Erythroblast (primary cell): ENCODE measurements around the gene PGA5.
"Not testable (repeated sequence)": the region's sequence is repeated elsewhere in the genome, so short reads cannot be mapped to it uniquely, and the experiment has no call there.

Source experiments
- DNase-seq, 2 experiments: peaks; one replicate each; lab custom pipeline; 2025; lab: John Stamatoyannopoulos, UW
- GATA1 ChIP-seq: IDR thresholded peaks from 2 replicates; pipeline ENCODE4 v1.6.1; 2011; ENCODE audit warnings: low read depth, mild to moderate bottlenecking, control low read depth, low read length, moderate library complexity
- POLR2A ChIP-seq: IDR thresholded peaks from 2 replicates; pipeline ENCODE4 v1.6.1; 2011; ENCODE audit warnings: mild to moderate bottlenecking, low read length

The PGA5 gene

GRCh38 chr11:61222692-61223091 is 18.3 kb upstream of the PGA5 start:
- DNase-seq = not testable (repeated sequence)

DNA sequence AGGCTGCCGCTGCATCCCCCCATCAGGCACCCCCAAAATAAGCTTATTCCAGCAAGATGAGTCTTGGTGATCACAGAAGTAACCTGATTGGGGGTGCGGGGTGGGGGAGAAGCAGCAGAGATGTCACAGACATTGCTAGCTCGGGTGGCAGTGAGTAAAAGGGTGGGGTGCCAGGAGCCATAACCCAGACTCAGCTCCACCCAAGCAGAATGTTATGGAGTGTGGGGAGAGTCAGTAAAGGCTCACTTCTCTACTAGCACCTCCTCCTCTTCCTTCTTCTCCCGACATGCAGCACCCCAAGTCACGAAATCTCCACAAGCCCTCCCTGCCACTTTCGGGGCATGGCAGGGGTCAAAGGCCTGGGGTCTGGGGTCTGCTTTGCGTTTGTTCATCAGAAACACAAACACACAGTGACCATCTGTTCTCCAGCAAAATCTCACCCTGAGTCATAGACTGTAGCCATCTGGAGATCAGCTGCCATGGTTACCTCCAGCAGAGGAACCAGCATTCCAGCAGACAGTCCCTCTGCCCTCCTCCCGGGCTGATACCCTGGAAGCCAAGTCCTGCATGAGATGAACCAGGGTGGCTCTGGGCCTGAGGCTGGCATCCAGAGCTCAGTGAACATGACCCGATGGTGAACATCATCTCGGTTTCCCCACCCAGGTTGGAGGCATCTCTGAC is 14.4 kb upstream of the PGA5 start:
- not testable (repeated sequence) for DNase-seq

DNA sequence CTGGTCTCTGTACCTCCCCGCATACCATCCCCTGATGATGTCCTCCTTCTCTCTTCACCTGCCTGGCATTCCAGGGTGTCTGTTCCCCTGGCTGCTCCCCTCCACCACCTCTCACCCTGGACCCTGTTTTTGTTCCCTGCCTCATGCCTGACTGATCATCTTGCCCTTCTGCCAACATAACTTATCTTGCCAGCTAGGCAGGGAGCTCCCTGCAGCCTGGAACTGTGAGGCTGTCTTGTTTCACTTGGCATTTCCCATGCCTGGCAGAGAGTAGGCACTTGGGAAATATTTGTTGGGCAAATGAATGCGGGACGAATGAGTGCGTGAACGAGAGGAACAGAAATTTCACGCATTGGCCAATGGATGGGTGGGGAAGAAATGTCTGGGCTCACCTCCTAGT is 11.5 kb upstream of the PGA5 start:
- not testable (repeated sequence) for DNase-seq

DNA sequence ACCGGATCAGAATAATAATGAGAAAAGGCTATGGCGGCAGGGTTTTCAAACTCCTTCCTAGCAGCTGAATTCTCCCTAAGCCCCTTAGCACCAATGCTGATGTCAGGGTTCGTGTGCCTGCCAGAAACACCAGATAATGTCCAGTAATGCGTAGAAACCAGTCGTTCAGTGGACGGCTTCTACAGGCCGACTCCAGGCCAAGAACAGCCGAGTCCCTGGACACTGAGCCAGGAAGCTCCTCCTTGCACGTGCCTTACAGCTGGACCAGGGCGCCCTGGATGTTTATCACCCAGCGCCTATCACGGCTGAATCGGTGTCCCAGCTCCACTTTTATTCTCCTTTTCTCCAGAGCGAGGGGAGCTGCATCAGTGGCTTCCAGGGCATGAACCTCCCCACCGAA is 9.9 kb upstream of the PGA5 start:
- DNase-seq = not testable (repeated sequence)

GRCh38 chr11:61231585-61231984 is 9.4 kb upstream of the PGA5 start:
- not testable (repeated sequence) for DNase-seq

DNA sequence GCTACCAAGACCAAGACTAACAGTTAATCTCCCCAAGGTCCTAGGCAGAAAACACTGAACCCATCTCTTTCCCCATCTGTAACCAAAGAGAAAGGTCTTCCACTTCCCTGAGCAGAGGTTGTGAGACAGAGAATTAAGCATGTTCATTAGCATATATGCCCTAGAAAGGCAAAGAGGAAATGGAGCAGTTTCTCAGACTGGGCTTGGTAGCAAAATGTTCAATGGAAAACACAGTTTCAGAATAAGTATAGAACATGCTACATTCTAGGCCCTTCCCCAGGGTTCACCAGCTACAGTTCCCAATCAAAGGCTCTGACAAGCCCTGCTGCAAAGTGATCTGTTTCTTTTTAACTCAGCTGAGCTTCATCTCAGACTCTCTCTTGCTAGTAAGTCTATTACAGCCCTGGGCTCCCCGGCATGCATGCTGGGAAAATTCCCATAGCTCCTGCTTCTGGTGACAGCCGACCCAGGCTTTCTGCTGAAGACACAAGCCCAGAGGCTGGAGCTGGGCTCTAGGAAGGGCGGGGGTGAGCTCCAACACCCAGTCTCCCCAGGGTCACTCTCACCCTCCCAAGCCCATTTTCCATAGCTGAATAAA is 8.3 kb upstream of the PGA5 start:
- DNase-seq = not testable (repeated sequence)

DNA sequence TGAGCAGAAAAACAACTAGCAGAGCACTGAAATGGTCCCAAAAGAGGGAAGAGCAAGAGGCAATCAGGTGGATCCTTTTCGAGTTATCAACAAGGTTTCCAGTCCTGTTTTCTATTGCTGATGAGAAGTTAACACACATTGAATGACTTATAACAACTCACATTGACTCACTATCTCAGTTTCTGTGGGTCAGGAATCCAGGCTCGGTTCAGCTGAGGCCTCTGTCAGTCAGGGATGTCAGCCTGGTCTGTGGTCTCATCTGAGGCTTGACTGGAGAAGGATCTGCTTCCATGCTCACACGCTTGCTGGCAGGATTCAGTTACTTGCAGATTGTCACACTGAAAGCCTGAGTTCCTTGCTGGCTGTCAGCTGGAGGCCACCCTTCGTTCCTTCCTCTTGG is 3.8 kb upstream of the PGA5 start:
- DNase-seq = not testable (repeated sequence)

DNA sequence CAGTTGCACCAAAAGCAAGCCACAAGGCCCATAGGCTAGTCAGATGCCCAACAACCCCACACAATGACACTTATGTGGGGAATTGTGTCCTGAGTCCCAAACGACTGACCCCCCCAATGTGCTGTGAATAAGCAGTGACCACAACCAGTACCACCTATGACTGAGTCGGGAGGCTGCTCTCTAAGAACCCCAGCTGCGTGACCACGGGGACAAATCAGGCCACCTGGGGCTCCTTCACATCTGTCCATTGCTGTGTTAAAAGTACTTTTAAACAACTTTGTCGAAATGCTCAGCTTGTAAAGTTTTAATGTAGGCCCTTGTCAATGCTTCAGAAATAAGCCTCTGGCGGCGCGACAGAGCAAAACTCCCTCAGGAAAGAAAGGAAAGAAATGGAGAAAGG is 687 bp upstream of the PGA5 start:
- DNase-seq = not testable (repeated sequence)

- not testable (repeated sequence) for DNase-seq
Measured at GRCh38 chr11:61241526-61241925, 551 bp downstream of the PGA5 start.

GRCh38 chr11:61245284-61245964 is 4.4 kb downstream of the PGA5 start:
- not testable (repeated sequence) for DNase-seq

DNA sequence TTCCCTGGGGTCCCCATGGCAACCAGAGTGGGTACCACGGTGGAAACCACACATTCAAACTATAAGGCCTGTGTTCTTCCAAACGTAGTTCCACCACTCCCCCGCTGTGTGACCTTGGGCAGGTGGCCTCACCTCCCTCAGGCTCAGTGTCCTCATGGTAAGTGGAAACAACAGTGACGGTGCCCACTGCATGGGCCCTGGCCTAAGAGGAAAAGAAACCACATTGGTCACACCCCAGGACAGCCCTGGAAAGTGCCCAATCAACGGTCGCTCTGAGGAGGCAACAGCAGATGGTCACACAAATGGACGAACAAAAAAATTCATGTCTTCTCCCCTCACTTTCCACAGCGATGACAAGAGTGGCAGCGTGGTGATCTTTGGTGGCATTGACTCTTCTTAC is 7.1 kb downstream of the PGA5 start:
- DNase-seq = not testable (repeated sequence)

DNA sequence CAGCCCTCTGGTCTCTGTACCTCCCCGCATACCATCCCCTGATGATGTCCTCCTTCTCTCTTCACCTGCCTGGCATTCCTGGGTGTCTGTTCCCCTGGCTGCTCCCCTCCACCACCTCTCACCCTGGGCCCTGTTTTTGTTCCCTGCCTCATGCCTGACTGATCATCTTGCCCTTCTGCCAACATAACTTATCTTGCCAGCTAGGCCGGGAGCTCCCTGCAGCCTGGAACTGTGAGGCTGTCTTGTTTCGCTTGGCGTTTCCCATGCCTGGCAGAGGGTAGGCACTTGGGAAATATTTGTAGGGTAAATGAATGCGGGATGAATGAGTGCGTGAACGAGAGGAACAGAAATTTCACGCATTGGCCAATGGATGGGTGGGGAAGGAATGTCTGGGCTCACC is 8.2 kb downstream of the PGA5 start:
- DNase-seq = not testable (repeated sequence)

GRCh38 chr11:61250796-61251765 is 10.1 kb downstream of the PGA5 start:
- DNase-seq = not testable (repeated sequence)

- not testable (repeated sequence) for DNase-seq
Measured at GRCh38 chr11:61252332-61252731, 11.4 kb downstream of the PGA5 start.

GRCh38 chr11:61254403-61255025 is 13.5 kb downstream of the PGA5 start:
- DNase-seq = peak; percentile 82 to 90
- TF ChIP-seq GATA1 (no peak), POLR2A (no peak)
